GM10248 (cell line): ENCODE data around the gene MLANA.

ENCODE experiments used
- CTCF ChIA-PET: fragments of 300-600 bp; sonication (Branson Sonifier 250); formaldehyde crosslinking; extraction: SDS; loops from one replicate; lab custom pipeline; 2021; ENCODE audit warnings: antibody characterized with exemption; lab: Yijun Ruan, JAX
- POLR2A ChIA-PET: fragments of 350-650 bp; sonication (Branson Sonifier 250); formaldehyde crosslinking; extraction: SDS; loops from one replicate; lab custom pipeline; 2020; ENCODE audit warnings: antibody characterized with exemption; lab: Yijun Ruan, JAX
- DNase-seq: peaks from one replicate; pipeline ENCODE4 v3.0.0; 2012; ENCODE audit errors: extremely low spot score
- CTCF ChIP-seq: IDR thresholded peaks from 2 replicates; pipeline ENCODE4 v1.5.1; 2012; ENCODE audit warnings: mild to moderate bottlenecking, low read depth; ENCODE audit errors: extremely low read depth, missing control alignments, control extremely low read depth

The MLANA gene

GRCh38 chr9:5917273-5917672, 26.6 kb downstream of the MLANA start:
- CTCF ChIA-PET: interaction anchor here (1.0 kb wide), 1 partner anchor 31 kb away, joined by 4 read pairs; no protein-coding TSS in a partner anchor
- DNase-seq: no peak
- POLR2A ChIA-PET: no interaction called here
- TF ChIP-seq CTCF: no peak

- POLR2A ChIA-PET: interaction anchor here (0.7 kb wide), 1 partner anchor 1590 kb away, joined by 3 read pairs; no protein-coding TSS in a partner anchor
- no peak for DNase-seq
- CTCF ChIA-PET: interaction anchor here (0.6 to 1.4 kb wide), 3 partner anchors 30 to 31 kb away, joined by 3 to 4 read pairs (median 4); no protein-coding TSS in a partner anchor
Measured at GRCh38 chr9:5917888-5918287, 27.2 kb downstream of the MLANA start.

GRCh38 chr9:5918460-5918859, 27.8 kb downstream of the MLANA start:
- TF ChIP-seq CTCF: no peak
- CTCF ChIA-PET: interaction anchor here (0.6 to 1.4 kb wide), 2 partner anchors 29 to 32 kb away, joined by 3 to 4 read pairs; no protein-coding TSS in a partner anchor
- no peak for DNase-seq
- POLR2A ChIA-PET: interaction anchor here (0.7 kb wide), 1 partner anchor 1591 kb away, joined by 3 read pairs; no protein-coding TSS in a partner anchor

More at GRCh38 chr9:5917888-5918287, 27.2 kb downstream of the MLANA start:
- TF ChIP-seq CTCF: no peak

GRCh38 chr9:5920860-5921328, 30.2 kb downstream of the MLANA start:
- DNase-seq: peak; percentile 51
- ChIA-PET CTCF (interaction anchor here (1.0 to 2.0 kb wide), 8 partner anchors 12 to 147 kb away, joined by 3 to 8 read pairs (median 4); no protein-coding TSS in a partner anchor), POLR2A (interaction anchor here (0.6 kb wide), 1 partner anchor 16 kb away, joined by 3 read pairs; no protein-coding TSS in a partner anchor)
- TF ChIP-seq CTCF: no peak

- ChIA-PET POLR2A (no interaction called here), CTCF (interaction anchor here (1.2 to 2.0 kb wide), 4 partner anchors 20 to 52 kb away, joined by 3 to 8 read pairs (median 4); no protein-coding TSS in a partner anchor)
- no peak for DNase-seq
- no peak for TF ChIP-seq CTCF
Measured at GRCh38 chr9:5922192-5922591, 31.5 kb downstream of the MLANA start.

- CTCF ChIA-PET: interaction anchor here (0.7 to 1.0 kb wide), 2 partner anchors 9 to 1038 kb away, joined by 3 read pairs; no protein-coding TSS in a partner anchor
- TF ChIP-seq CTCF: no peak
- no peak for DNase-seq
- POLR2A ChIA-PET: no interaction called here
Measured at GRCh38 chr9:5931657-5932056, 41.0 kb downstream of the MLANA start.
